IPS-15b (cell line): Measurements from ENCODE around the gene NINL.

ENCODE experiments used
- H3K27me3 ChIP-seq: one replicate; pipeline ENCODE4 v1.6.1; 2013; ENCODE audit warnings: low read length; ENCODE audit not compliant: control insufficient read depth, insufficient read depth
- H3K36me3 ChIP-seq: one replicate; pipeline ENCODE4 v1.6.1; 2013; ENCODE audit warnings: low read length; ENCODE audit not compliant: control insufficient read depth, insufficient read depth
- H3K4me1 ChIP-seq: one replicate; pipeline ENCODE4 v1.6.1; 2013; ENCODE audit warnings: mild to moderate bottlenecking, low read length; ENCODE audit not compliant: control insufficient read depth, insufficient read depth
- H3K4me3 ChIP-seq: one replicate; pipeline ENCODE4 v1.5.1; 2013; ENCODE audit warnings: low read depth, low read length
- H3K9ac ChIP-seq: one replicate; pipeline ENCODE4 v1.6.1; 2013; ENCODE audit warnings: low read depth, mild to moderate bottlenecking, low read length
- H3K9me3 ChIP-seq: one replicate; pipeline ENCODE4 v1.6.1; 2013; ENCODE audit warnings: mild to moderate bottlenecking, low read length; ENCODE audit not compliant: control insufficient read depth, insufficient read depth

Gene NINL

DNA sequence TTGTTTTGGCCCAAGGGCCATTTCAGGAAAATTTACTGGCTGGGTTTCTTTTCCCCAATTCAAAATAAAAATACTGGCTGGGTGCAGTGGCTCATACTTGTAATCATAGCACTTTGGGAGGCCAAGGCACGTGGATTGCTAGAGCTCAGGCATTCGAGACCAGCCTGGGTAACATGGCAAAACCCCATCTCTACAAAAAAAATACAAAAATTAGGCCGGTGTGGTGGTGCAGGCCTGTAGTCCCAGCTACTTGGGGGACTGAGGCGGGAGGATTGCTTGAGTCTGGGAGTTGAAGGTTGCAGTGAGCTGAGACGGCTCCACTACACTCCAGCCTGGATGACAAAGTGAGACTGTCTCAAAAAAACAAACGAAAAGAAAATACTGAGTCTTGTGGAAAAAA, 60.0 kb downstream of the NINL start:
- H3K9ac ChIP-seq = no peak overlapping the region
- H3K9me3 ChIP-seq = no peaks in the 10 kb centered on the region
- H3K36me3 ChIP-seq = no peaks in the 10 kb centered on the region
- H3K4me1 ChIP-seq = no peaks in the 10 kb centered on the region
- no peaks in the 10 kb centered on the region for H3K27me3 ChIP-seq
- no peak overlapping the region for H3K4me3 ChIP-seq

DNA sequence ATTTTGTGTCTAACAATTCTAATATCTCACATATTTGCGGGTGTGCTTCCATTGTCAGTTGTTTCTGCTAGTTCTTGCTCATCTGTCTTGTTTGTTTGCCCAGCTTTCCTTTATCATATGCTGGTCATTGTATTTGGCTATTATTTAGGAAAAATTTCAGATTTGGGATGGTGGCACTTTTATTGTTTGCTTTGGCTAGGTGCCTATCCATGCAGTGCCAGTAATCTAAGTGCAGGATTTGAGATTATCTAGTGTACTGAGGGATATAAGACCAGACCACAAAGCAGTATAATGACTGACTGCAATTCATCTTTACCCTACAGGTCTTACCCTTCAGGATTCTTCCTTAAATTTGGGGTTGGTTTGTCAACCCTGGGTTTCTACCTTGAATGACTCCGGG, 63.9 kb downstream of the NINL start:
- no peak overlapping the region for H3K9ac ChIP-seq
- no peaks in the 10 kb centered on the region for H3K27me3 ChIP-seq
- H3K9me3 ChIP-seq = no peaks in the 10 kb centered on the region
- no peak overlapping the region for H3K4me3 ChIP-seq
- peaks cover 11% of the 10 kb centered on the region for H3K36me3 ChIP-seq
- H3K4me1 ChIP-seq = no peaks in the 10 kb centered on the region

GRCh38 chr20:25517124-25517523, 68.2 kb downstream of the NINL start:
- no peaks in the 10 kb centered on the region for H3K4me1 ChIP-seq
- peaks cover 38% of the 10 kb centered on the region for H3K36me3 ChIP-seq
- H3K4me3 ChIP-seq = no peak overlapping the region

GRCh38 chr20:25514747-25515340, 70.5 kb downstream of the NINL start:
- Histone ChIP-seq H3K4me1 (no peaks in the 10 kb centered on the region), H3K4me3 (no peak overlapping the region), H3K9ac (no peak overlapping the region), H3K36me3 (peaks cover 52% of the 10 kb centered on the region), H3K9me3 (peaks cover 10% of the 10 kb centered on the region), H3K27me3 (no peaks in the 10 kb centered on the region)

More at GRCh38 chr20:25517124-25517523, 68.2 kb downstream of the NINL start:
- Histone ChIP-seq H3K9me3 (peaks cover 10% of the 10 kb centered on the region), H3K27me3 (no peaks in the 10 kb centered on the region), H3K9ac (no peak overlapping the region)

- Histone ChIP-seq H3K27me3 (no peaks in the 10 kb centered on the region), H3K4me1 (no peaks in the 10 kb centered on the region), H3K4me3 (no peak overlapping the region), H3K9me3 (peaks cover 10% of the 10 kb centered on the region), H3K36me3 (peaks cover 57% of the 10 kb centered on the region), H3K9ac (no peak overlapping the region)
Measured at GRCh38 chr20:25514195-25514594, 71.1 kb downstream of the NINL start.

DNA sequence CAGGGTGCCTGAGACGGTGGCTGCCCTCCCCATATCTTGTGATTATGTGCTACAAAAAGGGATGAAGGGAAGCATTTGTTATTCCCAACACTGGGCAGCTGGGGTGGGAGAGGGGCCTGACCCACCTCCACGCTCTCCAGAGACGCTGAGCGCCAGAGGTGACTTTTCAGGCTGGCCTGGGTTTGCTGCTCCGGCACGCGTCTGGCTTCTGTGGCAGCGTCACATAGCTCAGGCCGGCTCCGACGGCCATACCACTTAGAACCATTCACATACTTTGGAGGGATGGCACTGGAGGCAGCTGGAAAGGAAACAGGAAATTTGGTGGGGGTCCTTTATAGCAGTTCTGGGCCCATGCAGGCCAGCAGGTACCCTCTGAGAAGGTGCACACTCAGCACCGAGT, 72.6 kb downstream of the NINL start:
- Histone ChIP-seq H3K9ac (no peak overlapping the region), H3K4me1 (no peaks in the 10 kb centered on the region), H3K27me3 (no peaks in the 10 kb centered on the region), H3K36me3 (peaks cover 58% of the 10 kb centered on the region), H3K9me3 (peaks cover 10% of the 10 kb centered on the region), H3K4me3 (no peak overlapping the region)

- no peak overlapping the region for H3K9ac ChIP-seq
- H3K9me3 ChIP-seq = peaks cover 10% of the 10 kb centered on the region
- H3K4me1 ChIP-seq = no peaks in the 10 kb centered on the region
- no peak overlapping the region for H3K4me3 ChIP-seq
- no peaks in the 10 kb centered on the region for H3K27me3 ChIP-seq
- H3K36me3 ChIP-seq = peaks cover 48% of the 10 kb centered on the region
Measured at GRCh38 chr20:25511183-25511582, 74.1 kb downstream of the NINL start.

DNA sequence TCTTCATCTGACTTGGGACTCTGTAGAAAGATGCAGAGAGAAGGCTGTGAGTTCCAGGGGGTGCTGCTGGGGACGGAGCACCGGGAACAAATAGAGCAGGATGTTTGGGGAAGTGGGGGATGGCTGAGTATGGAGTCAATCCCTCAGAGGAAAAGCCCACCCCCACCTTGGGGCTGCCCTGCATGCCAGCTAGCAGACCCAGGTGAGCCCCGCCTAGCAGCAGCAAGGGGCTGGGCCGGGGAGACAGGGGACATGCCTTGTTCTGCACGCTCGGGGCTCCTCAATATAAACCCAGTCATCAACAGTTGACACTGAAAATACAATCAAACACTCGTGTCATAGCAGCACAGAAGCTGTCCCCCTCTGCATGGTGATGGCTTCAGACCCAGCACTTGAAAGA, 74.6 kb downstream of the NINL start:
- H3K9ac ChIP-seq = no peak overlapping the region
- no peak overlapping the region for H3K4me3 ChIP-seq
- no peaks in the 10 kb centered on the region for H3K4me1 ChIP-seq
- H3K9me3 ChIP-seq = peaks cover 10% of the 10 kb centered on the region
- H3K27me3 ChIP-seq = no peaks in the 10 kb centered on the region
- H3K36me3 ChIP-seq = peaks cover 45% of the 10 kb centered on the region

- Histone ChIP-seq H3K9ac (no peak overlapping the region), H3K4me3 (no peak overlapping the region), H3K4me1 (no peaks in the 10 kb centered on the region), H3K27me3 (no peaks in the 10 kb centered on the region), H3K9me3 (peaks cover 8% of the 10 kb centered on the region), H3K36me3 (peaks cover 42% of the 10 kb centered on the region)
Measured at GRCh38 chr20:25510202-25510601, 75.1 kb downstream of the NINL start.

GRCh38 chr20:25509084-25509483, 76.2 kb downstream of the NINL start:
- H3K36me3 ChIP-seq = peaks cover 36% of the 10 kb centered on the region
- H3K4me1 ChIP-seq = no peaks in the 10 kb centered on the region
- no peak overlapping the region for H3K9ac ChIP-seq
- H3K4me3 ChIP-seq = no peak overlapping the region
- no peaks in the 10 kb centered on the region for H3K27me3 ChIP-seq
- no peaks in the 10 kb centered on the region for H3K9me3 ChIP-seq

DNA sequence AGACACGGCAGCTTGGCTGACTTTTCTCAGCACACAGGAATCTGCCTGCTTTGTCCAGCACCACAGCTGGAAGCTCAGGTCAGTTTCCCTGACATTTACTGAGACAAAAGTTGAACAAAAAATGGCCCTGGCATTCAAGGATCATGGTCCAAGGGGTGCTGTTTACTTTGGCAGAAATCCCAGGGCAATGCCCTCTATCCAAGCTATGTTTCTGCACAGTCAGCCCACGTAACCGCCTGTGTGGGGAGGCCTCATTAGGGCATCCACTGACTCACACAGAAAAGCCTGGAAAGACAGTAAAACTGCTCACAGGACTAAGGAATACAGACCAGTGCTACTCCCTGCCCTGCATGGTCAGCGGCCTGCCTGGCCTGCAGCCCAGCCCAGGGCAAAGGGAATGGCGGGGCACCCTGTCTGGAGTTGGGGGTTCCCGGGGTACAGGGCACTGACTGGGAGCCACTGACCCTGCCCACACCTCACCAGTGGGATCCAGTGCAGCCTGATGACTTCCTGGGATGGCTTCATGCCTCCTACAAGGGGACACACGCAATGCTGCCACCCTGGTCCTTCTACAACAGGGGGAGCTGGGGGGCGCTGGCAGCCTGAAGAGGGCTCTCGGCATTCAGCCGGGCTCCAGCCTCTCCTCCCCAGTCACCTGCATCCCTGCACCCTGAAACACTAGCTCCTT, 77.1 kb downstream of the NINL start:
- Histone ChIP-seq H3K4me1 (no peaks in the 10 kb centered on the region), H3K27me3 (no peaks in the 10 kb centered on the region), H3K9me3 (no peaks in the 10 kb centered on the region), H3K4me3 (no peak overlapping the region), H3K9ac (no peak overlapping the region), H3K36me3 (peaks cover 37% of the 10 kb centered on the region)

DNA sequence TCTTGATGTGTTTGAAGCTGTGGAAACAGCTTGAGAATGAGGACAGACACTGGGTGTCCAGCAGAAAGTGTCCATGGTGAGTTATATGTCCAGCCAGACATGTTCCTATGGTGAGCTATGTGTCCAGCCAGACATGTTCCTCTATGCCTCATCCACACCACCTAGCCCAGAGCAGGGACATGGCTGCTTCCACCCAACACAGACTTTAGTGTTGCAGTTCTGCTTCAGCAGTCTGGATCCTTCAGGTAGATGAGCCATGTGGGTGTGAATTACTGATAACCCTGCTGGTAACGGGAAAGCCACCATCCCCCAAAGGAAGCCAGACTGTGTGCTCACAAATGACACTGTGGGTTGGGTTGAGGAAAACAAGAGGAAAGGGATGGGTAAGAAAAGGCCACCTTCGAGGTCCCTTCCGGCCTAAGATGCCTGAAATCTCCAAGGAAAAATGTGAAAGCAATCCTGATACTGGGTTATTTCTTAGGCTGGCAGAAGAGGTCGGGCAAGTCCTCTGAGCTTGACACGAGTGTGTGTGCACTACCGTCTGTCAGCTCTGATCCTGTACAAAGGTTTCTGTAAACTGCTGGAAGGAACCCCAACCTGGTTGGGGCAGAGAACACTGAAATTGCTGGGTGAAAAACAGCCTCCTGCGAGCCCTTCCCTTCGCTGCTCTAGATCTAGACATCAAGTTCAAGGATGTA, 77.8 kb downstream of the NINL start:
- Histone ChIP-seq H3K4me3 (no peak overlapping the region), H3K4me1 (no peaks in the 10 kb centered on the region), H3K36me3 (peaks cover 36% of the 10 kb centered on the region), H3K9me3 (no peaks in the 10 kb centered on the region), H3K9ac (no peak overlapping the region), H3K27me3 (no peaks in the 10 kb centered on the region)
